Measurements from ENCODE around the gene FAM131B.

DNA sequence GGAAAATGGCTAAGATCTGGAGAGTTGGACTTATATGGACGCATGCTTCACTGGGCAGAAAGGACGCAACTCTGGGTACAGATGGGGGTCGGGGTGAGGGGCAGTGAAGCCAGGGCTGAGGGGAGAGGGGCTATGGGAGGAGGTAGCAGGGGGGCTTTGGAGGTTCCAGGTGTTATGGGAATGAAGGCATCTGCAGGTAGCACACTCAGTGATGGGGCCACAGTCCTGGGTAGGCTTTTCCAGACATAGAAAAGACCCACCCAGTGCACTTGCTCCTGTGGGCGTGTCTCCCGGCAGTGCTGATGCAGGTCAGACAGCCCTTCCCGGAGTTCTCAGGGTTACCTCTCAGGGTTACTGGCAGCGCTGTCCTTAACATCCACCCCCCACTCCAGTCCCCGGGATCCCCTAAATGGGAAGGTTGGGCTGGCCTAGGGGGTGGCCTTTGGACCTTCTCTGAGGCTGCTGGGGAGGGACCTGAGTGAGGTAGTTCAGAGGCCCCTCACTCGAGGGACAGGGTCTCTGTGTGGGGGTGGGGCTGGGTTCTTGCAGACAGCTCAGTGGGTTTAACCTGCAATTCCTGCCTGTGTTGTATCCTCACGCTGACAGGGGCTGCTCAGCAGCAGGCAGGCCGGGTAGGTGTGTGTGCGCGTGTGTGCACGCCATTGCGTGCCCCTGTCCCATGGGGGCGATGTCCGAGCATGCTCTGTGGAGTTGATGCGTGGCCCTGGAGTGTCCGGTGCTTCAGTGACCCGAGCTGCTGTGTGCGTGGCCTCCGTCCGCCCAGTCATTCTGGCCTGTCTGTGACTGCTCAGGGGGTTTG, 24.9 kb upstream of the FAM131B start:
- TF ChIP-seq CTCF (IDR thresholded peaks at IDR 0.05; ENCODE audit: low read depth, low read length) (no peak), POLR2A (IDR thresholded peaks at IDR 0.05; ENCODE audit: extremely low read depth, insufficient read length) (no peak), MYC (IDR thresholded peaks at IDR 0.05; ENCODE audit: low read depth, low read length) (no peak)
